Cardiac fibroblast (primary cell): ENCODE results near the gene HS6ST2.

Experiments
- DNase-seq, 2 donors: peaks; one replicate each; pipeline versions ENCODE4 v3.0.0 to v3.0.0-alpha.2; 2010; ENCODE audit warnings: low read depth in 2 of 2
- H3K4me3 ChIP-seq, 2 donors: replicated peaks in 1 of 2; 1 replicate in 1 of 2; 2 replicates in 1 of 2; pipeline ENCODE4 v1.5.1; 2011; ENCODE audit warnings: low read depth in 2 of 2, low read length in 2 of 2, mild to moderate bottlenecking in 2 of 2, moderate library complexity in 1 of 2
- TF ChIP-seq, protein P1 (sequence below): IDR thresholded peaks from one replicate; pipeline ENCODE4 v1.5.1; 2011; ENCODE audit warnings: low read depth, mild to moderate bottlenecking, low read length, inconsistent platforms

Gene HS6ST2

GRCh38 chrX:132820675-132821074, 137.8 kb downstream of the HS6ST2 start:
- TF ChIP-seq, protein P1, sequence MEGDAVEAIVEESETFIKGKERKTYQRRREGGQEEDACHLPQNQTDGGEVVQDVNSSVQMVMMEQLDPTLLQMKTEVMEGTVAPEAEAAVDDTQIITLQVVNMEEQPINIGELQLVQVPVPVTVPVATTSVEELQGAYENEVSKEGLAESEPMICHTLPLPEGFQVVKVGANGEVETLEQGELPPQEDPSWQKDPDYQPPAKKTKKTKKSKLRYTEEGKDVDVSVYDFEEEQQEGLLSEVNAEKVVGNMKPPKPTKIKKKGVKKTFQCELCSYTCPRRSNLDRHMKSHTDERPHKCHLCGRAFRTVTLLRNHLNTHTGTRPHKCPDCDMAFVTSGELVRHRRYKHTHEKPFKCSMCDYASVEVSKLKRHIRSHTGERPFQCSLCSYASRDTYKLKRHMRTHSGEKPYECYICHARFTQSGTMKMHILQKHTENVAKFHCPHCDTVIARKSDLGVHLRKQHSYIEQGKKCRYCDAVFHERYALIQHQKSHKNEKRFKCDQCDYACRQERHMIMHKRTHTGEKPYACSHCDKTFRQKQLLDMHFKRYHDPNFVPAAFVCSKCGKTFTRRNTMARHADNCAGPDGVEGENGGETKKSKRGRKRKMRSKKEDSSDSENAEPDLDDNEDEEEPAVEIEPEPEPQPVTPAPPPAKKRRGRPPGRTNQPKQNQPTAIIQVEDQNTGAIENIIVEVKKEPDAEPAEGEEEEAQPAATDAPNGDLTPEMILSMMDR: no peak
- no peak overlapping the region for H3K4me3 ChIP-seq
- DNase-seq: no peak

- TF ChIP-seq, protein P1: no peak
- DNase-seq: no peak
- no peak overlapping the region for H3K4me3 ChIP-seq
These were observed 138.6 kb downstream of the HS6ST2 start for GRCh38 chrX:132819711-132820264.

GRCh38 chrX:132818638-132819037, 139.8 kb downstream of the HS6ST2 start:
- no peak for DNase-seq
- no peak overlapping the region for H3K4me3 ChIP-seq
- TF ChIP-seq, protein P1: no peak

GRCh38 chrX:132815643-132816042, 142.8 kb downstream of the HS6ST2 start:
- no peak overlapping the region for H3K4me3 ChIP-seq
- DNase-seq: no peak
- TF ChIP-seq, protein P1: no peak

- H3K4me3 ChIP-seq: no peak overlapping the region
- TF ChIP-seq, protein P1: no peak
- no peak for DNase-seq
These were observed 147.3 kb downstream of the HS6ST2 start for GRCh38 chrX:132810964-132811712.

GRCh38 chrX:132810488-132810887, 147.9 kb downstream of the HS6ST2 start:
- TF ChIP-seq, protein P1: no peak
- DNase-seq: no peak
- no peak overlapping the region for H3K4me3 ChIP-seq
